ENCODE results near the gene BZW1. TPM values are rescaled to one million over a fixed set of nuclear protein-coding genes. Genes with fewer than 3 reads are reported as not detected.
A peak's percentile ranks its signal among the peaks of the same experiment; 100 is the strongest.

Gene BZW1
- total RNA-seq, 4 donors from 2014 or later: 122 to 236 (median 133) TPM

DNA sequence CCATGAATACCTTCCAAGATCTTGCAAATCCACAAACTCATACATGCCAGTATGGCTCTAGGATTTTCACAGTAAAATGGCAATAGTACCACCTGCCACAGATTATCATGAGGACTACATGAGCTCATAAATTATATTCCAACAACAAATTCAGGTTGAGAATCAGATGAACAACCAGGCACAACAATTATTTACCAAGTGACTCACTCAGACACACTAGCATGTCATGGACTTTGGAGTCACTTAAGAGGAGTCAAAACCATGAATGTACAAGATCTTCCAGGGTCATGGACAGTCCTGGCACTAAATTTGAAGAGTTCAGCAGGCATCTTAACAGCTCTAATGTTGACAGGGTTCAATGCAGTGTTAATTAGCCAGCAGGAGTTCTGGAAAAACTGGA, 34.4 kb upstream of the BZW1 start:
- Histone ChIP-seq H3K36me3 (no peaks in the 10 kb centered on the region), H3K4me3 (no peak overlapping the region), H3K4me1 (peaks cover 0 to 14% (median 0%) of the 10 kb centered on the region in 4 donors), H3K9me3 (no peaks in the 10 kb centered on the region), H3K27ac (peak overlapping the region in 1 of 4 donors; percentile 63), H3K27me3 (no peaks in the 10 kb centered on the region)
- TF ChIP-seq, protein P1, sequence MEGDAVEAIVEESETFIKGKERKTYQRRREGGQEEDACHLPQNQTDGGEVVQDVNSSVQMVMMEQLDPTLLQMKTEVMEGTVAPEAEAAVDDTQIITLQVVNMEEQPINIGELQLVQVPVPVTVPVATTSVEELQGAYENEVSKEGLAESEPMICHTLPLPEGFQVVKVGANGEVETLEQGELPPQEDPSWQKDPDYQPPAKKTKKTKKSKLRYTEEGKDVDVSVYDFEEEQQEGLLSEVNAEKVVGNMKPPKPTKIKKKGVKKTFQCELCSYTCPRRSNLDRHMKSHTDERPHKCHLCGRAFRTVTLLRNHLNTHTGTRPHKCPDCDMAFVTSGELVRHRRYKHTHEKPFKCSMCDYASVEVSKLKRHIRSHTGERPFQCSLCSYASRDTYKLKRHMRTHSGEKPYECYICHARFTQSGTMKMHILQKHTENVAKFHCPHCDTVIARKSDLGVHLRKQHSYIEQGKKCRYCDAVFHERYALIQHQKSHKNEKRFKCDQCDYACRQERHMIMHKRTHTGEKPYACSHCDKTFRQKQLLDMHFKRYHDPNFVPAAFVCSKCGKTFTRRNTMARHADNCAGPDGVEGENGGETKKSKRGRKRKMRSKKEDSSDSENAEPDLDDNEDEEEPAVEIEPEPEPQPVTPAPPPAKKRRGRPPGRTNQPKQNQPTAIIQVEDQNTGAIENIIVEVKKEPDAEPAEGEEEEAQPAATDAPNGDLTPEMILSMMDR (IDR thresholded peaks at IDR 0.05): no peak
- no peak for TF ChIP-seq POLR2A (IDR thresholded peaks at IDR 0.05)
- no peak for DNase-seq

DNA sequence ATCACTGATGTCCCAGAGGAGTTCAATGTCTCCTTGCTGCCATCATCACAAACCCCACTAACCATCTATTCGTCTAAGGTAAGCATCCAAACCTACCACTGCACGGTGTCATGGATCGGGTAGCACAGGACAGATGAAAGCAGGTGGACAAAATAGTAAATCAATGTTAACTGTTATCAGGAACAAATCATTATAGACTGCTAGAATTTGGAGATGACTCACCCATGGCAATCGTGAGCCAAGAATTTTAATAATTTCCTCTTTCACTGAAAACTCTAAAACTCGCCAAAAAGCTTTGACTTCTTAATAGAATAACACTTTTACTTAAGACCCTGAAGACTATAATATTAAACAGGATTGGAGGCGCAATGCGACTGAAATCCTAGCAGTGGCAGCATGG, 33.7 kb upstream of the BZW1 start:
- Histone ChIP-seq H3K4me3 (no peak overlapping the region), H3K36me3 (no peaks in the 10 kb centered on the region), H3K27me3 (no peaks in the 10 kb centered on the region), H3K4me1 (peaks cover 0 to 14% (median 0%) of the 10 kb centered on the region in 4 donors), H3K9me3 (no peaks in the 10 kb centered on the region), H3K27ac (no peak overlapping the region)
- TF ChIP-seq, protein P1 (IDR thresholded peaks at IDR 0.05): no peak
- no peak for TF ChIP-seq POLR2A (IDR thresholded peaks at IDR 0.05)
- no peak for DNase-seq

DNA sequence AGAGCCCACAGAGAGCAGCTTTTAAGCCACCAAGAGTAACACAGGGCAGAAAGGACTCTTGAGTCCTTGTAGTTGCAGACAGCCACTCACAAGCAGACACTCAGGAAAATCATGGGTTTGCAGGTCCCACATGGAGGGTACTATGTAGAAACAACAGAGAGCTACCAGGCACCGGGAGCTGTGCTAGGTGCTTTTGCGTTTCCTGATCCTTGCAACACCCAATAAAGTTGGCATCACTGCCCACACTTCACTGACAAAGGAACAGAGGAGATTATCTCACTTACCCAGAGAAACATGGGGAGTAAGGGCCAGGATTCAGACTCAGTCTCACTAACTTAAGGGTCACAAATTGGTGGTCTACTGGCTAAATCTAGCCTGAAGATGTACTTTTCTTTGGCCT, 32.5 kb upstream of the BZW1 start:
- DNase-seq: no peak
- H3K27ac ChIP-seq: no peak overlapping the region
- no peak for TF ChIP-seq POLR2A (IDR thresholded peaks at IDR 0.05)
- TF ChIP-seq, protein P1 (IDR thresholded peaks at IDR 0.05): no peak

DNA sequence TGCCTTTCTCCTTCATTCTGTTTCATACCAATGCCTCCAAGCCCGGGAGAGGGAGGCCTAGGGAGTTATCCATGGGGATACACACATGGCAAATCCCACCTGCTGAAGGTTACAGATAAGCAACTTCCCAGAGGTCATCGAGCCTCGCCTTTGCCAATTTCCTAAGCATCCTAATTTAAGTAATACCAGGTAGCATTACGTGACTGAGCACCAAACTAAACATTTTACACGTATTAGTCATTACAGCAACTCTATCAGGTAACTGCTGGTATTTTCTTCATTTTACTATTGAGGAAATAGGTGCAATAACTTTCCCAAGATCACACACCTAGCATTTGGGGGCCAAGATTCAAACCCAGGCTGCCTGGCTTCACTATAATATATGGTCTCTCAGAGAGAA, 30.1 kb upstream of the BZW1 start:
- TF ChIP-seq POLR2A (IDR thresholded peaks at IDR 0.05): no peak
- TF ChIP-seq, protein P1 (IDR thresholded peaks at IDR 0.05): no peak
- Histone ChIP-seq H3K27me3 (no peaks in the 10 kb centered on the region), H3K27ac (no peak overlapping the region), H3K4me3 (no peak overlapping the region), H3K9me3 (no peaks in the 10 kb centered on the region), H3K4me1 (peaks cover 0 to 10% (median 0%) of the 10 kb centered on the region in 4 donors), H3K36me3 (no peaks in the 10 kb centered on the region)
- no peak for DNase-seq

More for the DNA sequence above, 32.5 kb upstream of the BZW1 start:
- Histone ChIP-seq H3K36me3 (no peaks in the 10 kb centered on the region), H3K27me3 (no peaks in the 10 kb centered on the region), H3K4me3 (no peak overlapping the region), H3K9me3 (no peaks in the 10 kb centered on the region), H3K4me1 (peaks cover 0 to 14% (median 0%) of the 10 kb centered on the region in 4 donors)

DNA sequence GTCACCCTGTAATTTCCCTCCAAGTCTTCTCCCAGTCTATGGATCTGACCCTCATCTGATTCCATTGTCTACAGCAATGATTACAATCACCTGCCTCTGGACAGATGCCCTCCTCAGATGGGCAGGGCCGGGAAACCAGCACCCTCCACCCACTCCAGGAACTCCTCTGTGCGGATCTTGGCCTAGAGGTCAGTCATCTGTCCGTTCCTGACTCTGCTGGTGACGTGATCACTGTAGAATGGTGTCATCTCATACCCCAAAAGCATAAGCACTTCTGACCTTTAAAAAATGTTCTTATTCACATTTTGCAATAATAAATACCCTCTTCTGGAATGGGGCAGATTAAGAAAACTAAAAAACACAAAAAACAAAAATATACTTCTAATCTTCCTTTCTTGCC, 29.5 kb upstream of the BZW1 start:
- no peaks in the 10 kb centered on the region for H3K27me3 ChIP-seq
- H3K27ac ChIP-seq: no peak overlapping the region
- DNase-seq: no peak
- H3K9me3 ChIP-seq: no peaks in the 10 kb centered on the region
- no peak overlapping the region for H3K4me3 ChIP-seq
- no peaks in the 10 kb centered on the region for H3K36me3 ChIP-seq
- peaks cover 0 to 10% (median 0%) of the 10 kb centered on the region in 4 donors for H3K4me1 ChIP-seq
- no peak for TF ChIP-seq POLR2A (IDR thresholded peaks at IDR 0.05)
- TF ChIP-seq, protein P1 (IDR thresholded peaks at IDR 0.05): no peak

DNA sequence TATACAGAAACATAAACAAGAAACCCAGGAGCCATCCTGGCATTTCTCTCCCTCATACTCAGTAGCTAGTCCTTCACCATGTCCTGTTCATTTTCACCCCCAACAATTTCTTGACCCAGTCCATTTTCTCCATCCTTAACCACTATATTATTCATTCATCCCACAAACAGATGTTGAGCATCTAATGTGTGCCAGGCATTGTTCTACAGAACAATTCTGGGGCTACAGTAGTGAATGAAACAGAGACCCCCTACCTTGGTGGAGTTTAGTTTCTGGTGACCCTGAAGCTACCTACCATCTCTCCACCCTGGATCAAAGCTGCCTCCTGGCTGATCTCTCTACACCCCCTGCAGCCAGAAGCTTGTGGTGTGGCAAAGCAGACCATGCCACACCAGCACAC, 27.5 kb upstream of the BZW1 start:
- no peaks in the 10 kb centered on the region for H3K9me3 ChIP-seq
- H3K27ac ChIP-seq: no peak overlapping the region
- H3K36me3 ChIP-seq: no peaks in the 10 kb centered on the region
- DNase-seq: no peak
- no peaks in the 10 kb centered on the region for H3K4me1 ChIP-seq
- no peaks in the 10 kb centered on the region for H3K27me3 ChIP-seq
- no peak overlapping the region for H3K4me3 ChIP-seq
- TF ChIP-seq POLR2A (IDR thresholded peaks at IDR 0.05): no peak
- TF ChIP-seq, protein P1 (IDR thresholded peaks at IDR 0.05): no peak
